ENCODE measurements around the gene CARMIL1.

Gene CARMIL1

GRCh38 chr6:25619217-25619616, 340.0 kb downstream of the CARMIL1 start:
- no peak for DNase-seq (ENCODE audit: low read depth)

DNA sequence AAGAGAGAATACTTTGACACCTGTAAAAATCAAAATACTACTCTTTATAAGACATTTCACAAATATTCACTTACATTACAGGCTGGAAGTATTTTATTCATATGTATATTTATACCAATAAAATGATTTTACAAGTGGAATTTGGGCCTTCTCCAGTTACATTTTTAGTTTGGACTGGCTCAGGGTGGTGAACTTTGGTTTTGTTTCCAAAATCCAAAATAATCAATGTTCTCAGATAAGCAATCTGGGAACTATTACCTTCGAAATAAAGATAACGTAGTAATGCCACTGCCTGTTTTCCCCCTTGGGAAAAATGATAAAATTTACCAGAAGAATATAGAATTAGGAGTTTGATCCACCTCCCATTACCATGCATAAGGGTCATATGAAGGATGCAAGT, 341.2 kb downstream of the CARMIL1 start:
- DNase-seq (ENCODE audit: low read depth) = no peak

GRCh38 chr6:25623065-25623464, 343.9 kb downstream of the CARMIL1 start:
- no peak for DNase-seq (ENCODE audit: low read depth)

DNA sequence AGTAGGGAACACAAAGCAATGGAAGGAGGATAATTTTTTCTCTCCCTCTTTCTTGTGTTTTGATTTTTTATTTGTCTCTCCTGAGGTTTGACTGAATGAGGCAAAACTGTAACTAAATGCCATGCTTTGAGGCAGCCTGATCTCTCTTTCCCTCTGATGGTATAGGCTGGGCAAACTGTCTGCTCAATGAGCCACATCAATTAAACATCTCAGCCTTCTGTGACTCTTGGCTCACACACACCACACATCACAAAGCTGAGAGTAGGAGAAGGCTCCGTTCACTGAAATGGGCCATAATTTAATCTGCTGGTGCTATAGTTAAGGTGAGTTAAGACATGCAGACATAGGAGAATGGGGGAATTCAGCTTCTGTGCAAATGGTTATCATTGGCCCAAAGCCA, 344.7 kb downstream of the CARMIL1 start:
- no peak for DNase-seq (ENCODE audit: low read depth)

DNA sequence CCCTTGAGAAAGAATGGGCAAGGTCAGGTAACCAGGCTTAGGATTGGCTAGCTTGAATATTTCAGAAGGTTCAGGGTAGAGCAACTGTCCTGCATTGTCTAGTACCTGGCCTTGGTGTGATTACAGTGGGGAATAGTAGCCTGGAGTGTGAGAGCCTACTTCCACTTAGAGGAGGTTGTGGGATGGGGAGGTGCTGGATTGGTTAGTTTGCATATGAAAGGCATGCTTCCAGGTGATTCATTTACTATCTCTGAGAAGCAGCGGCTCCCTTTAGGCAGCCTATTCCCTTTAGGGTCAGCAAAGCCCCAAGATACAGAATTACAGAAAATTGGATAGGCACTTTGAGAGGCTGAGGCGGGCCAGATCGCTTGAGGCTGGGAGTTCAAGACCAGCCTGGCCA, 347.8 kb downstream of the CARMIL1 start:
- no peak for DNase-seq (ENCODE audit: low read depth)

DNA sequence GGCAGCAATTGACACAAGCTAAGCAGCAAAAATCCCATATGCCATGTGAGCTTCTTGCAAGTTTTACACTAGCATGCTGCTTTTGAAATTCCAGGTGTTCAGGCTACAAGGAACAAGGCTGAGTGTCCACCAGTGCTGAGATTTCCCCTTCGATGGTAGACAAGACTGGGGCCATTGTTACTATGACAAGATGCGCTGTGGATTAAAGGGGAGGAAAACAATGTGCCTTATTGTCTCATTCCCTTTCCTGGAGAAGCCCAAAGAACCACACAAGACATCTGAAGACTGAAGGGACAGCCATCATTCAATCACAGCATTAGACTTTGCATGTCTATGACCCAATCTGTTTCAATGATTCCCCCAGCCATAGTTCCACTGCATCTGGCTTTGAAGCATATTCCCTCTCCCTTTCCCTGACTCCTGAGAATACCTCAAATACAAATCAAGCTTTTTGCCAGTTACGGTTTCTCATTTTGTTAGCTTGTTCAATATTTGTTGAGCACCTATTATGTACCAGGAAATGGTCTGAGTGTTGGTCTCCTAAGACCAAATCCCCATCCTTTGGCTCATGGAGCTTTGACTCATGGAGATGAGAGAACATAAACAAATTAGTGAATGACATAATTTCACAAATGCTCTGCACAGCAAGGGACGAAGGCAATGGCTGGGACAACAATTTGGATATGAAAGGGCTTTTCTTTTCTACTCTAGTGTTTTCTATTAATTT, 349.5 kb downstream of the CARMIL1 start:
- no peak for DNase-seq (ENCODE audit: low read depth)

DNA sequence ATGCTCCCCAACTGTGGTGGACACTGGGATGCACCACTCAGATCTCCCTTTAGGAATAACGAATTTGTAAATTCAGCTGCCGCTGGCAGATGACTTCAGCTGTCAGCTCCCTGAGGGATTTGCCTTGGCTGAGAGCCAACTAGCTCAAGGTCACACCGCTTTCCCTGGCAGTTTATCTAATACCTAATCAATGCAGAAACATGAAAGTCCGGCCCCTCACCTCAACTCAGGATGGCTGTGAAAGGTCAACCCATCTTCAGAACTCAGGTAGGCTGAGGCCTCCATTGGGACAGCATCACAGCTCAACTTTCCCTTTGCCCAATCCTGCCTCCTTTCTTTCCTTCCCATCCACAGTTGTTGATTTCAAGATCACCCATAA, 350.0 kb downstream of the CARMIL1 start:
- no peak for DNase-seq (ENCODE audit: low read depth)

DNA sequence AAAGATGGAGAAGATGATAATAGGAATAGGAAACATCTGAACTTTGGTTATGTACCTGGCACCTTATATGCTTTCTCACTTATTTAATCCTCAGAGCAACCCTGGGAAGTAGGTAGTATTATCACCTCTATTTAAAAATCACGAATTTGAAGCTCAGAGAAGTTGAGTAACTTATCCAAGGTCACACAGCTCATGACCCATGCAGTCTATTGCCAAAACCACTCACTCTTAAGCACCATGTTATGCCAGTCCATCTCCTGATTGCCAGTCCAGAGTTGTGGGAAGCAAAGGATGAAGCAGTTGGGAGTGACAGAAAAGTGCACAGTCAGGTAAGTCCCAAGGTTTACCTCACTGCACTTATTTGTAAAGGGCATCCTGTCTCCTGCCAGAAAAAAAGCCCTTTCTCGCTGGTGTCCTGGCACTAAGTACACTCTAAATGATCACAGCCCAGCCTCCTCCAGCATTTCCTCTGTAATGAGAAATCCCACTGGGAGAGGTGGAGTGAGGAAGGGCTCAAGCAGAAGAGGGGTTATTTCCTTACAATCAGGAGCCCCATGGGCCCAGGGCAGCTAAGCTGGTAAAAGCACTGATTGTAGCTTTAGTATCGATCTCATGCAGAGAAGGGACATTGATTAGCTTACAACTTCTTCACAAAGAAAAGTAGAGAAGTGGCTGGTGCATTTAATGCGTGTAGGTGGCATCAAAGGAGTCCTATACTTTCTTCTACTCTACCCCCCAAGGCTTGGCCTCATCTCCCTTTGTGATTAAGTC, 351.5 kb downstream of the CARMIL1 start:
- DNase-seq (ENCODE audit: low read depth) = no peak

GRCh38 chr6:25635886-25636317, 356.7 kb downstream of the CARMIL1 start:
- no peak for DNase-seq (ENCODE audit: low read depth)

DNA sequence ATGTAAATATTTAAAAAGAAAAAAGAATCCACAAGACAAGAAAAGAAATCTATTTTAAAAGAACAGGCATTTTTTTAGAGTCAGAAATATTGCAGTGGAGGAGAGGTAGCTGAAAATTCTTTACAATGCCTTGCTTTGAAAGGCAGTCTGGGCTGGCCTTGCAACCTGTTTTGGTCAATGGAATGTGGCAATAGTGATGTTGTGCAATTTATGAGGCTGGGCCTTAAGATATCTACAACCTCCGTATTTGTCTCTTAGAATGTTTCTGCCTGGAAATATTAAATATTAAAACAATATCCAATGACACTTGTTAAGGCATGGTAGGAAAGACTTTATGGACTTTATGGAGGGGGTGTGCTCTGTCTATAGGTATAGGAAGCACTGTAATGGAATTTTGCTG, 358.0 kb downstream of the CARMIL1 start:
- no peak for DNase-seq (ENCODE audit: low read depth)

- DNase-seq (ENCODE audit: low read depth) = no peak
Measured at GRCh38 chr6:25637960-25638434, 358.8 kb downstream of the CARMIL1 start.

DNA sequence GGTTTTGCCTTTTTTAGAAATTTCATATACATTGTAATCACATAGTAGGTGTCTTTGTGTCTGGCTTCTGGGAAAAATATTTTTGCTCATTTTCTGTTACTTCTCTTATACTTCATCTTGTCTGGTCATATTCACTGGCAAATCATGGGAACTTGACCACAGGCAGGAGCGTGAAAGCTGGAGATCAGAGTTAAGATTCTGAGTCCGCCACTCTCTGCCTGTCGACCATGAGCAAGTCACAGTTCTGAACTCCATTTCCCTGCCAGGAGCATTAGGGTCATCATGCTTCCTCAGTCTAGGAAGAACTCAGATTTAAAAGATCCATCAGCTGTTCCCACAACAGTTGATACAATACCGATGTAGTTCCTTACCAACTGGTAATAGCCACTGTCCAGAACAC, 360.5 kb downstream of the CARMIL1 start:
- DNase-seq (ENCODE audit: low read depth) = no peak

- no peak for DNase-seq (ENCODE audit: low read depth)
Measured at GRCh38 chr6:25640446-25640845, 361.3 kb downstream of the CARMIL1 start.

- no peak for DNase-seq (ENCODE audit: low read depth)
Measured at GRCh38 chr6:25640891-25641290, 361.7 kb downstream of the CARMIL1 start.

DNA sequence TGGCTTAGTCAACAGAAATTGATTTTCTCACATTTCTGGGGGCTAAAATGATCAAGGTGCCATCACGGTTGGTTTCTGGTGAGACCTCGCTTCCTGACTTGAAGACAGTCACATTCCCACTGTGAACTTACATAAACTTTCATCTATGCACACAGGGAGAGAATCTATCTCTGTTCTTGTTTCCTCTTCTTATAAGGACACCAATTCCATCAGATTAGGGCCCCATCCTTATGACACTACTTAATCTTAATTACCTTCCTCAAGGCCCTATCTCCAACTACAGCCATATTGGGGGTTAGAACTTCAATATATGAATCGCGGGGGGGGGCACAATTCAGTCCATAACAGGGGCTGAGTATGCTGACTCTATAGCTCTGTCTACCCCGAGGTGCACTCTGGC, 362.2 kb downstream of the CARMIL1 start:
- no peak for DNase-seq (ENCODE audit: low read depth)

DNA sequence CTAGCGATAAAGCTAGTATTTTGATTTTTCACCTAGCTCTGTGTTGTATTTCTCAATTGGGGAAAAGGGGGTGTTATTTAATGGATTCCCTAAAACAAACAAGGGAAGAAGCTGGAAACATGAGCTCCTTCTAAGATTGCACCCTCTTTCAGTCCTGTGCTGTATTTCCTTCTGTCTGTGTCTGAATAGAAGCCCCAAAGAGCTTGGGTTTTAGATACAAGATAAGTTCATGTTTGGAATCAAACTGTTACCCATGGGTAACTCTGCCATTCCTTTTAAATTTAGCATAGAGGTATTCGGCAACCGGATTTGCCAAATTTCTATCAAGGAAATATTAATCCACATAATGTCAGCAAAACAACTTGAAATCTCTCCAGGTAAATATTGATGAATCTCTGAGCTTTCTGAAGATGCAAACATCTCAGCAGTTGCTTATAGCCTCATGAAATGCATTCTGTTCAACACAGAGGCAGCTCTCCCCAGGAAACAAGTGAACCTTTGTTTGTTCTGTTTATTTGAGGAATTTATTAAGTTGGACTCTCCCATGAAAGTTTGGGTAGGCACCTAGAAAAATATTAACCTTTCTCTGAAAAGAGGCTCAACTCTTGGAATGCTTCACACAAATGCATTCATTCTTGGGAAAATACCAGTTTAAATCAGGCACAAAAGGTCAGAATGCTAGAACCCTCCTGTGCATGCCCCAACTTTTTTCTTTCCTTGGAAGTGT, 362.9 kb downstream of the CARMIL1 start:
- no peak for DNase-seq (ENCODE audit: low read depth)

DNA sequence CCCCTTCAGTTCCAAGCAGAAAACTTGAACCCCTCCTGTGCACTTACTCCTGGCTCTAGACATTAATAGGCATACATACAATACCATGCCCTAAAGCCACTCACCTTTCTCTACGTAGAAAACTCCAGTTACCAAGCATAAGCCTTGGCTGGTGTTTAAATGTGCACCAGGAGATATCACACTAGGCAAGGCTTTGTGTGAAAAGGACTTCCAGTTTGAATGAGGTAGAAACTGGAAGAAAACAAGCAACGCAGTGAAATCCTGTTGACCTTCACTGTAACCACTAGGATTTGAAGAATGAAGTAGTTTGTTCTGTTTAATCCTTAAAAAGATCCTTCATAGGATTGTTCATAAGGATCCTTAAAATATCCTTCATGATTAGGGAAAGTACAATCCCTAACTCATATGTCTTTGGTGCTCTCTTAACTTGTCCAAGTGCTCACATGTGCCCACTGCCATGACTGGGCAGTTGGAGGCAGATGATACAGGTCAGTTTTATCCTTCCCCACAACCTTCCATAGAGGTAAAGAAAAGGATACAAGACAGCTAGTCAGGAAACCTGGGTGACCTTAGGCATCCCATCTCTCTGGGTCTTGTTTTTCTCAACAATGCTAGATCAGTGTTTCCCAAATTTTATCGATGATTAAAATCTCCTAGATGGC, 363.6 kb downstream of the CARMIL1 start:
- no peak for DNase-seq (ENCODE audit: low read depth)

DNA sequence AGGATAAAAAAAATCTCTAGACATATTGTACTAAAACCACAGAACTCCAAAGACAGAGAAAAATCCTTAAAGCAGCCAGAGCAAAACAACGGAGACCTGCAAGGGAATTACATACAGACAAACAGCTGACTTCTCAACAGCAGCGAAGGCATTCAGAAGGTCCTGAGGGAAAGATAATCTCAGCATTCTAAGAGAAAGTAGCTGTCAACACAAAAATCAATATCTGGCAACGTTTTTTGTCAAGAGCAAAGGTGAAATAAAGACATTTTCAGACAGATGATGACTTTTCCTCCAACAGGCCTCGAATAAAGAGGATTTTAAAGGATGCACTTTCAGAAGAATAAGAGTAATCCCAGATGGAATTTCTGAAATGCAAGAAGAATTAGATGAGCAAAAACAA, 366.7 kb downstream of the CARMIL1 start:
- DNase-seq (ENCODE audit: low read depth) = no peak

DNA sequence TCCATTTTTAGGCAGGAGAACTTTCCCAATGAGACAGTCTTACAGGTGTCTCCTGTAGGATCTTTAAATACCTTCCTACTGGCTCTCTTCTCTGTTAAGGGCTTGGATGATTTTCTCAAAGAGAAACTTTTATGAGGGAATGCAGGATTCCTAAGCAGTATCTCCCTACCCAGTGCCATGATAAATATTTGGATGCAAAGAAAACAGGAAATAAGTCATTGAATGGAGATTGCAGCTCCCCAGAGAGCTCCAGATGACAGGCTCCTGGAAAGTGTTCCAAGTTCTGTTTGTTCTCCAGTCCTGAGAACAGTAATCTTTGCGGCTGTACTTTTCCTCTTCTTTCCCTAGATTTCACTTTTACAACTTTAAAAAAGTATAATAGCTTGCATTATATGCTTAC, 370.4 kb downstream of the CARMIL1 start:
- no peak for DNase-seq (ENCODE audit: low read depth)

GRCh38 chr6:25652007-25652515, 372.9 kb downstream of the CARMIL1 start, which contains the start of gene SCGN:
SCGN (plus strand) TSS chr6:25652215; CDS start chr6:25652404, 189 bp downstream.
- peak; percentile 23 for DNase-seq (ENCODE audit: low read depth)

DNA sequence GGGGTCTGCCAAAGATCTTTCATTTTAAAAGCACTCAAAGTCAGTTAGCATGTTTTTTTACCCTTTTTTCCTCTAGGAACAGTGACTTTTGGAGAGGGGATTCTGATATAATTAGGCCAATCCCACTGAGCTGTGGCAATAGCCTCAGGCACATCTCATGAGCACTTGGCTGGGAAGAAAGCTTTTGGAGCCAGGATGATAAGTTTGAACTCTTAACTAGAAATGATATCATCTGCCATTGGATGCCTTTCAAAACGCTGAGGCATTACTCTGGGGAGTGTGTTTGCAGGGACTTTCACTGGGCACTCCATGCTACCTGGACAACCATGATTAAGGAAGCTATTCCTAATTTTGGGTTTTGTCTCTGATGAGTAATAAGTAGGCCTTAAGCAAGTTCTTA, 376.5 kb downstream of the CARMIL1 start:
- DNase-seq (ENCODE audit: low read depth) = no peak

Measured in stimulated activated CD8-positive, alpha-beta memory T cell treated with anti-CD3 and anti-CD28 coated beads, Interleukin-4, amount 100 ng/mL, for 24 hours (primary cell).